Body of pancreas (tissue), 4 donors: Measurements from ENCODE around the gene ESAM.

ENCODE experiments used
- POLR2A ChIP-seq, 3 donors: fragments of 450-650 bp; IDR thresholded peaks; one replicate each; pipeline ENCODE4 v1.6.1; 2016; ENCODE audit warnings: antibody characterized with exemption in 3 of 3, mild to moderate bottlenecking in 2 of 3
- TF ChIP-seq, protein P1 (sequence below), 7 experiments: fragments of 450-650 bp in 4 of 7; fragments of 200-600 bp in 3 of 7; sonication (generic) in 3 of 7; IDR thresholded peaks; one replicate each; pipeline ENCODE4 v1.5.1; 2016 to 2019; ENCODE audit warnings: antibody characterized with exemption in 7 of 7

DNA sequence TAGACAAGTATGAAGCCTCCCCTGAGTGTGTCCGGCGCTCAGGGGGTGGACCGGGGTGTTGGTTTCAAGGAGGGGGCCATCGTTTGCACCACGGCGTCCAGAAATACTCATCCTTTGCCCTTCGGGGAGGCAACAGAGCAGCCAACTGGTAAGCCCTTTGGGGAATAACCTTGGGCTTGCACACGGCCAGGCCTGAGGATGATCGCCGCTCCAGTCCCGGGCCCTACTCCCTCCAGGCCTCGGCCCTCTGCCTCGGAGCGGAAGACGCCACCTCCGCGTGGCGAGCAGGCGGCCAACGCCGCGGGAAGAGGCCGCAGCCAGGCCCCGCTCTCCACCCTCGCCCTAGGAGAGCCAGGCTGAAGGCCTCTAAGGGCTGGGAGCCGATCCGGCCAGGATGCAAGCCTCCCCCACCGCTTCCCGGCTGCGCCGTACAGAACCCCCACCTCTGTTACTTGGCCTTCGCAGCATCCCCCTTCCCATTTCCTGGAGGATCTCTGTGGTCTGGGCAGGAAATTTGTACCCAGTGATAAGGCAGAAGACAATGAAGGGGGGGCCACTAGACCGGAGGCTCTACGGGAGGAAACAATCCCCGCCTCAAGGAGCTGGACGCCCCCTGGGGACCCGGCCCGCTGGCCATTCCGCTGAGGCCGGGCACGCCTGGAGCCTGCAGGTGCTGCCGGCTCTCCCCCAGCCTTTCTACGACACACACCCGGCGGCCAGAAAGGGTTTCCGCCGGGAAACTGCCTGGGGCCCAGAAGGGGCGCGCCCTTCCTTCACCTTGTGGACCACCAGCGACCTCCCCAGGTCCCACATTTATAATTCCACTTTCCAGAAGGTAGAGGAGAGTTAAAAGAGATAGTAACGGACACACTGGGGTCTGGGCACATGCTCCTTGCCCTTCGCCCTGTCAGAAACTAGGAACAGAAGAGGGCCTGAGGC is 2.6 kb downstream of the ESAM start:
- TF ChIP-seq, protein P1, sequence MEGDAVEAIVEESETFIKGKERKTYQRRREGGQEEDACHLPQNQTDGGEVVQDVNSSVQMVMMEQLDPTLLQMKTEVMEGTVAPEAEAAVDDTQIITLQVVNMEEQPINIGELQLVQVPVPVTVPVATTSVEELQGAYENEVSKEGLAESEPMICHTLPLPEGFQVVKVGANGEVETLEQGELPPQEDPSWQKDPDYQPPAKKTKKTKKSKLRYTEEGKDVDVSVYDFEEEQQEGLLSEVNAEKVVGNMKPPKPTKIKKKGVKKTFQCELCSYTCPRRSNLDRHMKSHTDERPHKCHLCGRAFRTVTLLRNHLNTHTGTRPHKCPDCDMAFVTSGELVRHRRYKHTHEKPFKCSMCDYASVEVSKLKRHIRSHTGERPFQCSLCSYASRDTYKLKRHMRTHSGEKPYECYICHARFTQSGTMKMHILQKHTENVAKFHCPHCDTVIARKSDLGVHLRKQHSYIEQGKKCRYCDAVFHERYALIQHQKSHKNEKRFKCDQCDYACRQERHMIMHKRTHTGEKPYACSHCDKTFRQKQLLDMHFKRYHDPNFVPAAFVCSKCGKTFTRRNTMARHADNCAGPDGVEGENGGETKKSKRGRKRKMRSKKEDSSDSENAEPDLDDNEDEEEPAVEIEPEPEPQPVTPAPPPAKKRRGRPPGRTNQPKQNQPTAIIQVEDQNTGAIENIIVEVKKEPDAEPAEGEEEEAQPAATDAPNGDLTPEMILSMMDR (IDR thresholded peaks at IDR 0.05): no peak
- peak in 1 of 3 donors; percentile 17 for TF ChIP-seq POLR2A (IDR thresholded peaks at IDR 0.05)
